Muscle of leg (tissue), 11 donors: ENCODE measurements around the gene RSPH6A. TPM values are rescaled to one million over a fixed set of nuclear protein-coding genes. Genes with fewer than 3 reads are reported as not detected.
"Not testable (repeated sequence)": the region's sequence is repeated elsewhere in the genome, so short reads cannot be mapped to it uniquely, and the experiment has no call there.

Experiments
- DNase-seq: peaks from one replicate; pipeline ENCODE4 v3.0.0; 2013
- H3K27ac ChIP-seq: one replicate; pipeline ENCODE4 v1.5.1; 2013; ENCODE audit warnings: mild to moderate bottlenecking, low read length, control low read depth
- H3K27me3 ChIP-seq: one replicate; pipeline ENCODE4 v1.6.1; 2013; ENCODE audit warnings: low read length; ENCODE audit not compliant: control insufficient read depth, insufficient read depth
- H3K36me3 ChIP-seq: one replicate; pipeline ENCODE4 v1.6.1; 2013; ENCODE audit warnings: low read length; ENCODE audit not compliant: control insufficient read depth, insufficient read depth
- H3K4me1 ChIP-seq: one replicate; pipeline ENCODE4 v1.6.1; 2013; ENCODE audit warnings: low read length; ENCODE audit not compliant: control insufficient read depth, insufficient read depth
- H3K4me3 ChIP-seq: one replicate; pipeline ENCODE4 v1.5.1; 2013; ENCODE audit warnings: low read length, control low read depth
- H3K9me3 ChIP-seq: replicated peaks from 2 replicates; pipeline ENCODE4 v1.6.1; 2013; ENCODE audit warnings: low read depth, low read length; ENCODE audit not compliant: control insufficient read depth
- WGBS: methylation state at CpG from one replicate; pipeline ENCODE4 v1.1.5; 2013; ENCODE audit warnings: missing lambda C conversion rate; ENCODE audit not compliant: insufficient coverage; 5-methylcytosine and 5-hydroxymethylcytosine counted together
- polyA plus RNA-seq, 8 donors: library from polyadenylated mRNA; unstranded; fragments of 120-200 nt; gene quantifications; one replicate each; pipeline versions ENCODE4 v1.2.1 to v1.2.3, GENCODE V29; 2013; ENCODE audit warnings: inconsistent platforms in 1 of 8, low replicate concordance in 1 of 8; ENCODE audit not compliant: insufficient read length in 8 of 8, insufficient read depth in 1 of 8
- total RNA-seq: library from RNA; stranded (reverse); fragments of 120-200 nt; gene quantifications from one replicate; pipeline ENCODE4 v1.2.4, GENCODE V29; 2013

The RSPH6A gene
- total and polyA plus RNA-seq, 9 donors = 0.05 to 0.11 (median 0.09) TPM; not detected in 6

- Histone ChIP-seq H3K27ac (no peak overlapping the region), H3K4me1 (peaks cover 10% of the 10 kb centered on the region), H3K4me3 (no peak overlapping the region), H3K27me3 (peaks cover 2% of the 10 kb centered on the region), H3K9me3 (no peaks in the 10 kb centered on the region), H3K36me3 (no peaks in the 10 kb centered on the region)
- WGBS = 87% methylated on average over 55 of the region's 57 CpGs
- DNase-seq = no peak
These were observed 10.8 kb downstream of the RSPH6A start for GRCh38 chr19:45804140-45804958.

- peaks cover 2% of the 10 kb centered on the region for H3K27me3 ChIP-seq
- no peak overlapping the region for H3K4me3 ChIP-seq
- no peaks in the 10 kb centered on the region for H3K9me3 ChIP-seq
- DNase-seq = no peak
- H3K27ac ChIP-seq = no peak overlapping the region
- H3K4me1 ChIP-seq = peaks cover 16% of the 10 kb centered on the region
- H3K36me3 ChIP-seq = no peaks in the 10 kb centered on the region
- 82% methylated on average over 2 of the region's 7 CpGs for WGBS
These were observed 13.4 kb downstream of the RSPH6A start for GRCh38 chr19:45801603-45802175.

DNA sequence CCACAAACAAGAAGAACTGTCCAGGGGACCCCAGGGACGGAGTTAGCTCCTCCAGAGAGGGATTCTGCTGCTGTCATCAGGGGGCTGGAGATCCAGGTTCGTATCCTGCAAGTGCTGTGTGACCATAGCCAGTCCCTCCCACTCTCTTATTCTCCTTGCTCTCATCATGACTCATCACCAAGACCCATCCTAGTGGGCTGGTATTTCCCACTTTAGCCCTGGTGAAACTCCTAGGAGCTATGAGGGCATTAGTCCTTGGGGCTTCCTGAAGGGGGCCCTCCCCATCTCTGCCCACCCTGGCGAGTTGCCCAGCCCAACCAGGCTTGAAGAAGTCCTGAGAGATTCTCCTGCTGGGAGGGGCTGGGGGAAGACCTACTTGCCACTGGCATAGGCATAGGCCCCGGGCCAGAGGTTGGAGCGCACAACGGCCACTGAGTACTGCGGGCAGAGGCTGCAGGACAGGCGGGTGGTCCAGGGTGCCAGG lies 15.0 kb downstream of the RSPH6A start:
- H3K4me1 ChIP-seq = peaks cover 16% of the 10 kb centered on the region
- H3K27ac ChIP-seq = no peak overlapping the region
- H3K27me3 ChIP-seq = peaks cover 2% of the 10 kb centered on the region
- 79% methylated on average over 8 of the region's 8 CpGs for WGBS
- H3K4me3 ChIP-seq = no peak overlapping the region
- H3K36me3 ChIP-seq = no peaks in the 10 kb centered on the region
- H3K9me3 ChIP-seq = no peaks in the 10 kb centered on the region
- DNase-seq = no peak

DNA sequence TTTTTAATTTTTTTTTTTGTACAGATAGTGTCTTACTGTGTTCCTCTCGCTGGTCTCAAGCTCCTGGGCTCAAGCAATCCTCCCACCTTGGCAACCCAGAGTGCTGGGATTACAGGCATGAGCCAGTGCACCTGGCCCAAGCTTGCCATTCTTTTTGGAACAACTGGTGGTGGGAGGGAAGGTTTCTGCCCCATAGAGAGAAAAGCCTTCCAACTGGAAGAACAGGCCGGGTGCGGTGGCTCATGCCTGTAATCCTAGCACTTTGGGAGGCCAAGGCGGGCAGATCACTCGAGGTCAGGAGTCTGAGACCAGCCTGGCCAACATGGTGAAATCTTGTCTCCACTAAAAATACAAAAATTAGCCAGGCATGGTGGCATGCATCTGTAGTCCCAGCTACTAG lies 15.6 kb downstream of the RSPH6A start:
- peak overlapping the region; percentile 20 for H3K27ac ChIP-seq
- not testable (repeated sequence) for H3K4me3 ChIP-seq, H3K27me3 ChIP-seq, H3K9me3 ChIP-seq, H3K36me3 ChIP-seq
- DNase-seq = peak; percentile 43
- WGBS = no CpG with 5 or more reads among the region's 5 CpGs
- peaks cover 16% of the 10 kb centered on the region for H3K4me1 ChIP-seq

DNA sequence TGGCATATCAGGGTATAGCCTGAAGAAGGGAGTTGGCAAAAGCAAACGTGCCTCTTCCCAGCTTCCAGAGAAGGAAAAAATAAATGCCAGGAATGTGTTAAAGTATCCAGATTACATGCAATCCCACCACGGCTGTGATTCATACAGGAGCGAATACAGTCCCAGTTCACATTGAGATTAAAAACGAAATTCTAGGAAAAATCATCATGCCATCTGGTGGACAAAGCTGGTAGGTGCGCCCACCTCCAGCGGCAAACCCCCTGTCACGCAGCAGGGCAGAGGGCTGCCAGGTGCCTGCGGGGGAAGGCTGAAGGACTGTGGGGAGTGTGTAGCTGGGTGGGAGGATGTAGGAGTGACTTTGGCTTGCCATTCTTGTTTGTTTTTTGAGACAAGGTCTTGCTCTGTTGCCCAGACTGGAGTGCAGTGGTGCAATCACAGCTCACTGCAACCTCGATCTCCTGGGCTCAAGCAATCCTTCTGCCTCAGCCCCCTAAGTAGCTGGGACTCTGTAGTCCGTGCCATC lies 16.1 kb downstream of the RSPH6A start:
- WGBS = 7% methylated on average over 6 of the region's 10 CpGs
- Histone ChIP-seq H3K9me3 (no peaks in the 10 kb centered on the region), H3K27ac (peak overlapping the region; percentile 37), H3K27me3 (peaks cover 2% of the 10 kb centered on the region), H3K36me3 (no peaks in the 10 kb centered on the region), H3K4me3 (no peak overlapping the region), H3K4me1 (peaks cover 16% of the 10 kb centered on the region)
- DNase-seq = peak; percentile 80

GRCh38 chr19:45794627-45795026 lies 20.5 kb downstream of the RSPH6A start:
- Histone ChIP-seq H3K4me3 (no peak overlapping the region), H3K36me3 (peaks cover 7% of the 10 kb centered on the region), H3K27me3 (peaks cover 2% of the 10 kb centered on the region), H3K27ac (no peak overlapping the region), H3K9me3 (no peaks in the 10 kb centered on the region), H3K4me1 (peaks cover 31% of the 10 kb centered on the region)
- no peak for DNase-seq
- 100% methylated on average over 1 of the region's 2 CpGs for WGBS

DNA sequence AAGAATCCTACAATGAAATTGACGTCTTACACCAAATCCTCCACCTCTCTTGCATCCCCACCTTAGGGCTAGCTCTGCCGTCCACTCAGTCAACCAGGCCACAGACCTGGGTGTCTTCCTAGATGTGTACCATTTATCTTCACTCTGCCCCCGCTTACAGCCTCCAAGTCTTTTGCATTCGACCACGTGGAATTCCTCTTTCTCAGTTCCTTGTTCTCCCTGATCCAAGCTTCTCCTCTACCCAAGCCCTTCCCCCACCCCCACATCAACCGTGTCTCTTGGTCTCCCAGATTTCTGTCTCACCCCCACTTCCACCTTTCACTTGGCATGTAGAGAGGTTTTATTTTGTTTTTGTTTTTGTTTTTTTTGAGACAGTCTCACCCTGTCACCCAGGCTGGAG lies 21.2 kb downstream of the RSPH6A start:
- Histone ChIP-seq H3K27me3 (peaks cover 2% of the 10 kb centered on the region), H3K27ac (no peak overlapping the region), H3K36me3 (peaks cover 14% of the 10 kb centered on the region), H3K4me3 (no peak overlapping the region), H3K4me1 (peaks cover 24% of the 10 kb centered on the region), H3K9me3 (no peaks in the 10 kb centered on the region)
- DNase-seq = no peak
- WGBS = 58% methylated on average over 5 of the region's 6 CpGs

- Histone ChIP-seq H3K4me1 (peaks cover 23% of the 10 kb centered on the region), H3K4me3 (peak overlapping the region; percentile 23), H3K36me3 (peaks cover 21% of the 10 kb centered on the region), H3K27ac (peak overlapping the region; percentile 81), H3K27me3 (peaks cover 2% of the 10 kb centered on the region), H3K9me3 (no peaks in the 10 kb centered on the region)
- WGBS = 38% methylated on average over 3 of the region's 3 CpGs
- DNase-seq = no peak
These were observed 21.9 kb downstream of the RSPH6A start for GRCh38 chr19:45793178-45793564.

DNA sequence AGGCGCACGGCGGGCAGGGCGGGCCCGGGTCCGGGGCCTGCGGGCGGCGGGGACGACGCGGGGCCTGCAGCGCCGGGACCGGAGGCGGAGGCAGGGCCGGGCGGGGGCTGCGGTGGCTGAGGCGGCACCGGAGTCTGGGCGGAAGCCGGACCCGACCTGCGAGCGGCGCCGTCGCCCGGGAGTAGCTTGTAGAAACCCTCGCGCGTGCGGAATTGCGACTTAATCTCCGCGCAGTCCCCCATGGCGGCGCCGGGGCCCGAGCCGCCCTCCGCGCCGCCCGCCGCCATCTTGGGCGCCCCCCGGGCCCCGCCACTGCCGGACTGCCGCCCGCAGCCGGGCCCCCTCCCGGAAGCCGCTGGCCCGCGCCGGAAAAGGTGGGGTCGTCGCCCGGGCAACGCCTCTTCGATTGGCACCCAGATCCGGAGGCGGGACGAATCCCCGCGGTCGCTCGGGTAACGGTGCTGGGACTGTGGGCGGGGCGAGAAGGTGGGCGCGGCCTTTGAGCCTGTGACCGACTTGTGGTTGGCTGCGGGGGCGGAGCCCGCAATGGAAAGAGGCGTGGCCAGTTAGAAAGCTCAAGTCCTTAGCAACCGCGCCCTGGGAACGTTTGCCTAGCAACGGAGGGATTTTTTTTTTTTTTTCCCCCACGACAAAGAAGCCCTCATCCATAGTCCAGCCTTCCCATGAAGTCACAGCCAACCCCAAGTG lies 22.5 kb downstream of the RSPH6A start, which contains the start of gene DMWD:
DMWD (minus strand) TSS at position 376 of the 708 bp plus-strand sequence; CDS start at position 287, 89 bp downstream.
- H3K9me3 ChIP-seq = no peaks in the 10 kb centered on the region
- peaks cover 25% of the 10 kb centered on the region for H3K36me3 ChIP-seq
- peaks cover 4% of the 10 kb centered on the region for H3K27me3 ChIP-seq
- peak within 1 kb of the TSS; percentile 85 for H3K4me3 ChIP-seq
- under 1% methylated on average over 86 of the region's 86 CpGs for WGBS
- DNase-seq = peak; percentile 99
- peak within 1 kb of the TSS; percentile 81 for H3K27ac ChIP-seq
- H3K4me1 ChIP-seq = peaks cover 23% of the 10 kb centered on the region
